Activated CD8-positive, alpha-beta memory T cell treated with anti-CD3 and anti-CD28 coated beads, Interleukin-2, amount 50 U/mL, for 4 hours (primary cell): ENCODE measurements around the gene CAST.

Source experiments
- DNase-seq: peaks from one replicate; pipeline ENCODE4 v3.0.0-alpha.2; 2020

CAST gene

GRCh38 chr5:96751203-96752169 is 89.3 kb downstream of the CAST start:
- DNase-seq: no peak

- DNase-seq: no peak
Observed at GRCh38 chr5:96752341-96753016, 90.3 kb downstream of the CAST start.

GRCh38 chr5:96753017-96753397 is 90.8 kb downstream of the CAST start:
- DNase-seq: no peak

GRCh38 chr5:96753848-96754247 is 91.7 kb downstream of the CAST start:
- no peak for DNase-seq

- no peak for DNase-seq
Observed at GRCh38 chr5:96755851-96756250, 93.7 kb downstream of the CAST start.

GRCh38 chr5:96756985-96757384 is 94.8 kb downstream of the CAST start:
- DNase-seq: no peak

- no peak for DNase-seq
Observed at GRCh38 chr5:96758621-96759020, 96.4 kb downstream of the CAST start.

GRCh38 chr5:96761618-96762017 is 99.4 kb downstream of the CAST start:
- no peak for DNase-seq

GRCh38 chr5:96763026-96763425 is 100.8 kb downstream of the CAST start:
- no peak for DNase-seq

GRCh38 chr5:96765043-96765442 is 102.9 kb downstream of the CAST start:
- no peak for DNase-seq

GRCh38 chr5:96768708-96769251 is 106.6 kb downstream of the CAST start:
- no peak for DNase-seq

GRCh38 chr5:96771395-96771794 is 109.2 kb downstream of the CAST start:
- no peak for DNase-seq

- no peak for DNase-seq
Observed at GRCh38 chr5:96772111-96772510, 109.9 kb downstream of the CAST start.

- no peak for DNase-seq
Observed at GRCh38 chr5:96772542-96772941, 110.4 kb downstream of the CAST start.

- DNase-seq: no peak
Observed at GRCh38 chr5:96775050-96775449, 112.9 kb downstream of the CAST start.

GRCh38 chr5:96775689-96776088 is 113.5 kb downstream of the CAST start:
- DNase-seq: no peak

- DNase-seq: no peak
Observed at GRCh38 chr5:96776621-96777020, 114.4 kb downstream of the CAST start.

- DNase-seq: no peak
Observed at GRCh38 chr5:96778409-96778808, 116.2 kb downstream of the CAST start.

GRCh38 chr5:96780626-96781025 is 118.5 kb downstream of the CAST start:
- DNase-seq: no peak

- no peak for DNase-seq
Observed at GRCh38 chr5:96781031-96781971, 119.1 kb downstream of the CAST start.

GRCh38 chr5:96783326-96783725 is 121.2 kb downstream of the CAST start:
- no peak for DNase-seq

- no peak for DNase-seq
Observed at GRCh38 chr5:96785326-96786109, 123.3 kb downstream of the CAST start.
